ENCODE measurements around the gene ADGRL2. TPM values are rescaled to one million over a fixed set of nuclear protein-coding genes. Genes with fewer than 3 reads are reported as not detected.

The ADGRL2 gene
- total RNA-seq, 4 donors from 2014 or later: 50.7 to 72.4 (median 54.2) TPM

- no peak for TF ChIP-seq CTCF (IDR thresholded peaks at IDR 0.05)
- no peak for ATAC-seq (ENCODE audit: low FRiP score)
- no peak for DNase-seq (ENCODE audit: low spot score)
Measured at GRCh38 chr1:81844477-81844876, 43.7 kb downstream of the ADGRL2 start.

- TF ChIP-seq CTCF (IDR thresholded peaks at IDR 0.05): no peak
- DNase-seq (ENCODE audit: low spot score) (no peak), ATAC-seq (ENCODE audit: low FRiP score) (no peak)
Measured at GRCh38 chr1:81846630-81847029, 45.9 kb downstream of the ADGRL2 start.

GRCh38 chr1:81847063-81847462, 46.3 kb downstream of the ADGRL2 start:
- ATAC-seq (ENCODE audit: low FRiP score): no peak
- DNase-seq (ENCODE audit: low spot score): no peak
- TF ChIP-seq CTCF (IDR thresholded peaks at IDR 0.05): no peak

GRCh38 chr1:81848880-81849682, 48.3 kb downstream of the ADGRL2 start:
- DNase-seq (ENCODE audit: low spot score) (no peak), ATAC-seq (ENCODE audit: low FRiP score) (no peak)
- TF ChIP-seq CTCF (IDR thresholded peaks at IDR 0.05): no peak

GRCh38 chr1:81850031-81850430, 49.3 kb downstream of the ADGRL2 start:
- ATAC-seq (ENCODE audit: low FRiP score) (no peak), DNase-seq (ENCODE audit: low spot score) (no peak)
- no peak for TF ChIP-seq CTCF (IDR thresholded peaks at IDR 0.05)

GRCh38 chr1:81850495-81850894, 49.8 kb downstream of the ADGRL2 start:
- ATAC-seq (ENCODE audit: low FRiP score) (no peak), DNase-seq (ENCODE audit: low spot score) (no peak)
- TF ChIP-seq CTCF (IDR thresholded peaks at IDR 0.05): no peak

GRCh38 chr1:81851217-81851616, 50.5 kb downstream of the ADGRL2 start:
- DNase-seq (ENCODE audit: low spot score): no peak
- no peak for TF ChIP-seq CTCF (IDR thresholded peaks at IDR 0.05)
- no peak for ATAC-seq (ENCODE audit: low FRiP score)

Measured in omental fat pad (tissue), 4 donors.